HG03175 (cell line): ENCODE measurements around the gene NMRK2.
"Not testable (repeated sequence)": the region's sequence is repeated elsewhere in the genome, so short reads cannot be mapped to it uniquely, and the experiment has no call there.

Experiments used
- ATAC-seq: cut with Tn5 transposase; IDR thresholded peaks from one replicate; pipeline ENCODE4 v1.9.1; 2021; ENCODE audit warnings: mild to moderate bottlenecking, moderate library complexity; ENCODE audit not compliant: unreplicated experiment

Gene NMRK2, protein sequence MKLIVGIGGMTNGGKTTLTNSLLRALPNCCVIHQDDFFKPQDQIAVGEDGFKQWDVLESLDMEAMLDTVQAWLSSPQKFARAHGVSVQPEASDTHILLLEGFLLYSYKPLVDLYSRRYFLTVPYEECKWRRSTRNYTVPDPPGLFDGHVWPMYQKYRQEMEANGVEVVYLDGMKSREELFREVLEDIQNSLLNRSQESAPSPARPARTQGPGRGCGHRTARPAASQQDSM

GRCh38 chr19:3932931-3933810, at the start of gene NMRK2:
TSS of gene NMRK2 (plus strand) at chr19:3933069. CDS start at chr19:3933672, 603 bp downstream.
- ATAC-seq: no peak

DNA sequence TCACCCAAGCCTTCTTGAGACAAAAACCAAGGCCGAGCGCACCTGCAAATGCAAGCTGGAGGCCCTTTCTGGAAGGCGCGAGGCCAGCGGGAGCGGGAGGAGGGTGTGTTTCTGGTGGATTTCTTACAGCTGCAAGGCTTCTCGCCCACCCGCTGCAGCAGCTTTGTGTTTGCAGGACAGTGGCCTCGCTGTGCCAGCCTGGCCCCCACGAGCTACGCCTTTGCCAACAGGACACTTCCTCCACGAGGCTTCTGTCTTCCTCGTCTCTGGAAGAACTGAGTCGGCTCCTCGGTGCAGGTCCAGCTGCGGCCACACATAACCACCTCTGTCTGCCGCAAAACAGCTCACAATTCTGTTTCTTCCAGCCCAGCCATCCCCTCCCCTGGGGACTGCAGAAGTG, 42.3 kb upstream of the NMRK2 start:
- ATAC-seq: no peak

DNA sequence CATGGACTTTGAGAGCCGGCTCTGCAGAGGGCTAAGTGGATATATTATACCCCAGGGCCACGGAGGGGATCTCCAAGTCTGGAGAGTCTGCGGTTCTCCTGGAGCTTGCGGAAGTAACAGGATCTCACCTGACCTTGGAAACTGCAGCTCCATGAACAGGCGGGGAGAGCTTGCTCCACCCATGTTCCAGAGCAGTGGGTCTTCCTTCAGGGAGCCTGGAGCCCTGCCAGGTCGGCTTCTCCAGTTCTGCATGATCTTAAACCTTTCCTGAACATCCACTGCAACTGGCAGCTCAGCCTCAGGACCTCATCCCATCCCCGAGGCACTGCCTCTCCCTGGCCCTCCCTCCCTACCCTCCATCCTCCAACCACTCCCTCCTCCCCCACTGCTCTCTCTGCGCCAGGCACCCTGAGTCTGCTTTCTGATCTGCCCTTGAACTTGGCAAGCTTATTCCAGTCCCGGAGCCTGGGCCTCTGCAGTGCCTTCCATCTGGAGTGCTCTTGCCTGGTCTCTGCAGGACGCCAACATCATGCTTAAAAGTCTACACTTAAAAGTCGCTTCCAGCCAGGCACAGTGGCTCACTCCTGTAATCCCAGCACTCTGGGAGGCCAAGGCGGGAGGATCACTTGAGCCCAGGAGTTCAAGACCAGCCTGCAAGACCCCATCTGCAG, 39.2 kb upstream of the NMRK2 start:
- ATAC-seq: no peak

GRCh38 chr19:3894959-3895358, 37.9 kb upstream of the NMRK2 start:
- ATAC-seq: not testable (repeated sequence)

DNA sequence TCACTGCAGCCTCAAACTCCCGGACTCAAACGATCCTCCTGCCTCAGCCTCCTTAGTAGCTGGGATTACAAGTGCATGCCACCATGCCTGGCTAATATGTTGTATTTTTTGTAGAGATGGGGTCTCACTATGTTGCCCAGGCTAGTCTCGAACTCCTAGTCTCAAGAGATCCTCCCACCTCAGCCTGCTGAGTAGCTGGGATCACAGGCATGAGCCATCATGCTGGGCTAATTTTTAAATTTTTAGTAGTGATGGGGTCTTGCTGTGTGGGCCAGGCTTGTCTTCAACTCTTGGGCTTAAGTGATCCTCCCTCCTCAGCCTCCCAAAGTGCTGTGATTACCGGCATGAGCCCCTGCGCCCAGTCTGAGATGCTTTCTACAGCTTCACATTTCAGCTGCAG, 37.1 kb upstream of the NMRK2 start:
- no peak for ATAC-seq

- ATAC-seq: no peak
Observed at GRCh38 chr19:3897936-3898335, 34.9 kb upstream of the NMRK2 start.

DNA sequence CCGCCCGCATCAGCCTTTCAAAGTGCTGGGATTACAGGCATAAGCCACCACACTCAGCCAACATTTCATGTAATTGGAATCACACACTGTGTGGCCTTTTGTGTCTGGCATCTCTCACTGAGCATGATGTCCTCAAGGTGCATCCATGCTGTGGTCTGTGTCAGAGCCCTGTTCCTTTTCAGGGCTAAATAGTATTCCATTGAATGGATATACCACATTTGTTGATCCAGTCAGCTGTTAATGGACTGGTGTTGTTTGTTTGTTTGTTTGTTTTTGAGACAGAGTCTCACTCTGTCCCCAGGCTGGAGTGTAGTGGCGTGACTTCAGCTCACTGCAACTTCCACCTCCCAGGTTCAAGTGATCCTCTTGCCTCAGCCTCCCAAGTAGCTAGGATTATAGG, 34.4 kb upstream of the NMRK2 start:
- no peak for ATAC-seq

DNA sequence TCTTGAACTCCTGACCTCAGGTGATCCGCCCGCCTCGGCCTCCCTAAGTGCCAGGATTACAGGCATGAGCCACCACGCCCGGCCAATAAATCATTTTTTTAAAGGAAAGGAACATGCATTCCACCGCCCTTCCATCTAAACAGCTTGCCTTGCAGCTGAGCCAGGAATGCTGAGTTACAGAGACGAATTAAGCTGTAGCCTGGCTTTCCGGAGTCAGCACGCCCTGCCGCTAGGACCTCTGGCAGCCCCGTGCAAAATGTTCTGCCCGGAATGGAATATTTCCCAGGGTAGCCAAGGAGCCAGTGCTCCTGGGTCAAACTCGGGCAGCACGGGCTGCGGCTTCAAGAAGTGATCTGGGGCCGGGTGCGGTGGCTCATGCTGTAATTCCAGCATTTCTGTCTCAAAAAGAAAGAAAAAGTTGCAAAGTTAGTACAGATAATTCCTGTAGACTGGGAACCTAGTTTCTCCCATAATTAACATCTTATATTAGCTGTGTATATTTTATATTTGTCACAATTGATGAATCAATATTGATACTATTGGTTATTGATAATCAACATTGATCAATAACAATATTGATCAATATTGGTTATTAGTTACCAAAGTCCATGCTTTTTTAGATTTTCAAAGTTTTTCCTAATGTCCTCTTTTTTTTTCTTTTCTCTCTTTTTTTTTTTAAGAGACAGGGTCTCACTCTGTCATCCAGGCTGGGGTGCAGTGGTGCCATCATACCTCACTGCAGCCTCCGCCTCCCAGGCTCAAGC, 33.2 kb upstream of the NMRK2 start:
- ATAC-seq: no peak

DNA sequence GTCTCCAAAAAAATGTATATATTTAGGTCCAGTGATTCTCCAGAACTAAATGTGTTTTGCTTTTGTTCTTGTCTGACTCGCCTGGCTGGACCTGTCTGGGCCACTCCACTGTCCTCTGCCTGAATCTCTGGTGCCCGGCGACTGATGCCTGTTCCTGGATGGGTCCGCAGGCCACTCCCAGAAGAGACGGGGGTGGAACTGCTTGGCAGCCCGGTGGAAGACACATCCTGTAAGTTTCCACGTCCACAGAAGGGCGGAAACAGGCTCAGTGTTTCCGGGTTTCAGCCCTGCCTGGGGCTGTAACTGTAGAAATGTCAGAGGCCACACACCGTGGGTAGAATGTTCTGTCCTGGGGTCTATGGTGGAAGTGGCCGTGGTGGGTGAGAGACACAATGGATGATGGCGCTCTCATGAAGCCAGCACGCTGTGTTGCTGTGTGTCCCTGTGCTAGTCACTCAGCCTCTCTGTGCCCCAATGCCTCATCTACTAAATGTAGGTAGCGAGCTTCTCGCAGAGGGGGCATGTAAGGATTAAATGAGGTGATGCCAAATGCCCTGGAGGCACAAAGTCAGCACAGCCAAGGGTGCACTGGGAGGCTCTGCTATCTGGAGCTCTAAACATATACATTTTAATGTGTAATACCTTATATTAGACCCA, 30.4 kb upstream of the NMRK2 start:
- no peak for ATAC-seq

- ATAC-seq: no peak
Observed at GRCh38 chr19:3904233-3904632, 28.6 kb upstream of the NMRK2 start.

DNA sequence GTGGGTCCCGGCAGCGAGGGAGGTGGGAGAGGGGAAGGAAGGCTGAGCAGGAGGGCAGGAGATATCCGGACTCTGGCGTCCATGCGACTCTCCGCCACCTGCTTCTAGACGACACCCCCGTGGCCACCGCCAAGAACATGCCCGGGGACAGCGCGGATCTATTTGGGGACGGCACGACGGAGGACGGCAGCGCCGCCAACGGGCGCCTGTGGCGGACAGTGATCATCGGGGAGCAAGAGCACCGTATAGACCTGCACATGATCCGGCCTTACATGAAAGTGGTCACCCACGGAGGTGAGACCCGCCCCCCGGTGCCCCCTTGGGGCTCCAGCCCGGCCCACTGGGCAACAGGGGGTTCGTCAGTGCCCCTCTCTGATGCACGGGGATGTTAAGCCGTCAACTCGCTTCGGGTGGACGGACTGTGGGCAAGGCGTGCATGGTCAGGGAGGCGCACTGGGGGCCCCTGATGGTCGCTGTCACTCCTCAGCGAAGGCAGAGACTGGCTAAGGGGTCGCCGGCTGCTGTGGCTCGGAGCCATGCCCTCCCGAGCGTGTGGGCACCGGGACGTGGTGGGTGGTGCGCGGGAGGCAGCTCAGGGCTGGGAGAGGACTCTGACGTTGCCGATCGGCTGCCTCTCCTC, 25.1 kb upstream of the NMRK2 start:
- no peak for ATAC-seq

DNA sequence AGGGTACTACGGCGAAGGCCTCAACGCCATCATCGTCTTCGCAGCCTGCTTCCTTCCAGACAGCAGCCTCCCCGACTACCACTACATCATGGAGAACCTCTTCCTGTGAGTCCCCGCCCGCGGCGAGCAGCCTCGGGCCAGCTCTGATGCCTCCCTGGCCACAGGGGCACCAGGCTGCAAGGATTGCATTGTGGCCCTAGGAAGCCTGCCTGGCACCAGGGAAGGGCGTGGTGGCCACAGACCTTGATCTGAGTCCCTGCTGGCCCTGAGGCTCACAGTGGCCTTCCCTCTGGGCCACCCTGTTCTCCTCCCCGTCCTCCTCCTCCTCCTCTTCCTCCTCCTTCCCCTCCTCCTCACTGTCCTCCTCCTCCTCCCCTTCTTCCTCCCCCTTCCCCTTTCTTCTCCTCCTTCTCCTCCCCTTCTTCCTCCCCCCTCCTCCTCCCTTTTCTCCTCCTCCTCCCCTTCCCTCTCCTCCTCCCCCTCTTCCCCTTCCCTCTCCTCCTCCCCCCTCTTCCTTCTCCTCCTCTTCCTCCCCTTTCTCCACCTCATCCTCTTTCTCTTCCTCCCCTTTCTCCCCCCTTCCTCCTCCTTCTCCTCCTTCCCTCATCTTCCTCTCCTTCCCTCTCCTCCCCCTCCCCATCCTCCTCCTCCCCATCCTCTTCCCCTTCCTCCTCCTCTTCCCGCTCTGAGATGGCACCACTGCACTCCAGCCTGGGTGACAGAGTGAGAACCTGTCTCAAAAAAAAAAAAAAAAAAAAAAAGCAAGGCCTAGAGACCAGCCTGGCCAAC, 24.4 kb upstream of the NMRK2 start:
- ATAC-seq: no peak

- no peak for ATAC-seq
Observed at GRCh38 chr19:3910105-3910504, 22.8 kb upstream of the NMRK2 start.

DNA sequence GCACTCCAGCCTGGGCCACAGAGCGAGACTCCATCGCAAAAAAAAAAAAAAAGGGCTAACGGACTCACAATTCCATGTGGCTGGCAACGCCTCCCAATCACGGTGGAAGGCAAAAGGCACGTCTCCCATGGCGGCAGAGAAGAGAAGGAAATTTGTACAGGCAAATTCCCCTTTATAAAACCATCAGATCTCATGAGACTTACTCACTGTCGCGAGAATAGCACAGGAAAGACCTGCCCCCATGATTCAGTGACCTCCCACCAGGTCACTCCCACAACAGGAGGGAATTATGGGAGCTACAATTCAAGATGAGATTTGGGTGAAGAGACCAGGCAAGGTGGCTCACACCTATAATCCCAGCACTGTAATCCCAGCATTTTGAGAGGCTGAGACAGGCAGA, 18.7 kb upstream of the NMRK2 start:
- no peak for ATAC-seq

DNA sequence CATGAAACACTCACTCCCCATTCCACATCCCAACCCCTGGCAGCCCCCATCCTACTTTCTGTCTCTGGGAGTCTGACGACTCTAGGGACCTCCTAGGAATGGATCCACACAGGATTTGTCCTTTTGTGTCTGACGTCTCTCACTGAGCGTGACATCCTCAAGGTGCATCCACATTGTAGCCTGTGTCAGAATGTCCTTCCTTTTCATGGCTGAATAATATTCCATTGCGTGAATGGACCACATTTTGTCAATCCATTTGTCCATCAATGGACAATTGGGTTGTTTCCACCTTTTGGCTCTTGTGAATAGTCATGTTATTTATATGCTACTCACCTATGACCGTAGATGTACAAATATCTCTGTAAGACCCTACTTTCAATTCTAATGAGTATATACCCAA, 16.8 kb upstream of the NMRK2 start:
- ATAC-seq: no peak

DNA sequence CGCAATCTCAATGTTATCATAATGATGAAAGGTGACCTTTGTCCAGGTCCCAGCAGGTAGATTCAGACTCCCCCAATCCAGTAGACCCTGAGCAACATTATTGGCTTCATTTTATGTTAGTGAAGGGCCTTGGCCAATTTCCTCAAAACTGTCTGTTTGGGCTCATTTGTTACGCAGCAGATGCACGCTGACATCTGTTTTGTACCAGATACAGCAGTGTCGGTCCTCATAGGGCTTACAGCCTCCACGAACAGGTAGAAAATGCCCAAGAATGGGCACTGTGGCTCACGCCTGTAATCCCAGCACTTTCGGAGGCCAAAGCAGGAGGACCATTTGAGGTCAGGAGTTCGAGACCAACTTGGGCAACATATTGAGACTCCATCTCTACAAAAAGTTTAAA, 13.1 kb upstream of the NMRK2 start:
- no peak for ATAC-seq

DNA sequence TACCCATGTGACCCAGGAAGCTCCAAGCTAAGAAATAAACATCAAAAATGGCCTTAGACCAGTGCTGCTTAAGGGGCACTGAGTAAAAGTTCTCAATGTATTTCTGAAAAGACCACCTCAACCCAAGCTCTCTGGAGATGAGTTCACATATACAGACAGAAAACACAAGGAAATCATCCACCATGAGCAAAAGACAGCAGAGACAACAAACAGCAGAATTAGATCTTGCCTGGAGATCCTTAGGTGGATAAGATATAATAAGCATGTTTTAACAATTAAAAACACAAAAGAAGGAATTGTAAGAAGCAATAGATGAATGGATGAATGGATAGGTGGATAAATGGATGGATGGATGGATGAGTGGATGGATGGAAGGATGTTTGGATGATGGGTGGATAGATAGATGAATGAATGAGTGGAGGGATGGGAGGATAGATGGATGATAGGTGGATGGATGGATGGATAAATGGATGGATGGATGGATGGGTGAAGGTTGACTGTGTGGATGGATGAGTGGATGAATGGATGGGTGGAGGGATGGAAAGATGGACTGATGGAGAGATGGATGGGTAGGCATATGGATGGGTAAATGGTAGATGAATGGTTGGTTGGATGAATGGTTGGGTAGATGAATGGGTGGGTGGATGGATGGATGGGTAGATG, 9.6 kb upstream of the NMRK2 start:
- ATAC-seq: no peak

DNA sequence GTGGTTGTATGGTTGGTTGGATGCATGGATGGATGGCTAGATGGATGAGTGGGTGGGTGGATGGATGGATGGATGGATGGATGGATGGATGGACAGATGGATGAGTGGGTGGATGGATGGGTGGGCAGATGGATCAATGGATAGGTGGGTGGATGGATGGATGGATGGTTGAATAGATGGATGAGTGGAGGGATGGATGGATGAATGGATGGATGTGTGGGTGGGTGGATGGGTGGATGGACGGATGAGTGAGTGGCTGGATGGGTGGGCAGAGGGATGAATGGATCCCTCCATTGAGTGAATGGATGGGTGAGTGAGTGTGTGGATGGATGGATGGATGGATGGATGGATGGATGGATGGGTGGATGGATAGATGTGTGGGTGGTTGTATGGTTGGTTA, 9.0 kb upstream of the NMRK2 start:
- ATAC-seq: no peak

DNA sequence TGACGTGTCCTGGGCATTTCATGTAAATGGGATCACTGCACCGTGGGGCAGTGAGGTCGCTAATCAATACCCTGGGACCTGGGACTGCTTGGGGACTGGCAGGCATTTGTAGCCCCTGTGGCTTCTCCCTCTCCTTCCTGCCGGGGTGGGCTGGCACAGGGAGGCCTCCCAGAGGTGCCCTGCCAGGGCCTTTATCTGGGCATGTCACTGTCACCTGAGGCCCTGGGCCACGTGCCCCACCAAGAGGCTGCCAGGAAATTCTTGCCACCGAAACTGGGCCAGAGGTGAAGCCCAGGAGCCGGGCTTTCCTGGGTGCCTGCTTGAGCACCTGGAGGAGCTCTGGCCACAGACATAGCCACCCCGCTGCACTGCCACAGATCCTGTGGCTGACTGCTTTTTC, 1.8 kb upstream of the NMRK2 start:
- no peak for ATAC-seq
